ENCODE data around the gene CARNS1. TPM values are rescaled to one million over a fixed set of nuclear protein-coding genes. Genes with fewer than 3 reads are reported as not detected.
A peak's percentile ranks its signal among the peaks of the same experiment; 100 is the strongest.

Gene CARNS1
- total and polyA plus RNA-seq, 9 of the 15 experiments (the other 6 are each of a cell fraction or from before 2014, with no cell fraction given), result 0.01 to 0.18 (median 0.06) TPM; not detected in 3

DNA sequence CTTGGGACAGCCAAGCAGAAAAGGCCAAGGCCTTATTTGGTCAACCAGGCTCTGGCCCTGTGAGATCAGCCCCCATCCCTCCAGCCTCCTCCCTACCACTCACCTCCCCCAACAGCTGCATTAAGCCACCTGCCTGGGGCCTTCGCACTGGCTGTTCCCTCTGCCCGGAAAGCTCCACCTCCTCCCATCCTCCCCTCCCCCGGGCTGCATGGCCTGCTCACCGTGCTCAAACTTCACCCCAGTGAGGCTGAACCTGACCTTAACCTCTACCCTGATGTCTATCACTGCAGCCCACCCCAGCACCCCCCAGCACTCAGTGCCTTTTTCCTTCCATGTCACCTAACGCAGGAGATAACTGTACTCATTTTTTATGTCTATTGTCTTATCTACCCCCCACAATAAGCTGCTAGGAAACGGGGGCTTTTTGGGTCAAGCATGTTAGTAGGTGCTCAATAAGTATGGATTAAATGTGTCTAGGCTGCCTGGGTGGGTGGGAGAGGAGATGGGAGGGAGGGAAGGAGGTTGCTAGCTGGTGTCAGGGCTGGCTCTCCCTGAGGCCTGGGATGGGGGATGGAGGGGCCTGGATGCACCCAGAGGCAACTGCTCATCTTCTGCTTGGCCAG is 21.1 kb downstream of the CARNS1 start (continued):
- TF ChIP-seq CBX2 (IDR thresholded peaks at IDR 0.05; ENCODE audit: insufficient read depth, low read length, poor library complexity, severe bottlenecking), result no peak
- no peak for TF ChIP-seq CCNT2 (IDR thresholded peaks at IDR 0.05; ENCODE audit: borderline replicate concordance, extremely low read depth, insufficient read length, low read depth, low read length)
- TF ChIP-seq ZBED1 (IDR thresholded peaks at IDR 0.05), result no peak; the same call in 1 of the 2 replicates
- TF ChIP-seq POLR2B (IDR thresholded peaks at IDR 0.05; ENCODE audit: low read depth, partially characterized antibody), result peak; percentile 46
- TF ChIP-seq CTBP1 (IDR thresholded peaks at IDR 0.05; ENCODE audit: borderline replicate concordance), result peak; percentile 50
- TF ChIP-seq NCOA1 (IDR thresholded peaks at IDR 0.05; ENCODE audit: low read depth), result no peak; the same call in 1 of the 2 replicates
- TF ChIP-seq, protein P1, sequence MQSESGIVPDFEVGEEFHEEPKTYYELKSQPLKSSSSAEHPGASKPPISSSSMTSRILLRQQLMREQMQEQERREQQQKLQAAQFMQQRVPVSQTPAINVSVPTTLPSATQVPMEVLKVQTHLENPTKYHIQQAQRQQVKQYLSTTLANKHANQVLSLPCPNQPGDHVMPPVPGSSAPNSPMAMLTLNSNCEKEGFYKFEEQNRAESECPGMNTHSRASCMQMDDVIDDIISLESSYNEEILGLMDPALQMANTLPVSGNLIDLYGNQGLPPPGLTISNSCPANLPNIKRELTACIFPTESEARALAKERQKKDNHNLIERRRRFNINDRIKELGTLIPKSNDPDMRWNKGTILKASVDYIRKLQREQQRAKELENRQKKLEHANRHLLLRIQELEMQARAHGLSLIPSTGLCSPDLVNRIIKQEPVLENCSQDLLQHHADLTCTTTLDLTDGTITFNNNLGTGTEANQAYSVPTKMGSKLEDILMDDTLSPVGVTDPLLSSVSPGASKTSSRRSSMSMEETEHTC (IDR thresholded peaks at IDR 0.05), result no peak
- TF ChIP-seq EGR1 (conservative IDR thresholded peaks at IDR 0.05), result peak; percentile 16; the same call in 1 of the 2 replicates
- no peak for TF ChIP-seq FOXA3 (CRISPR knock-in tag; conservative IDR thresholded peaks at IDR 0.05 in 1 of 2, IDR thresholded peaks at IDR 0.05 in 1 of 2)
- TF ChIP-seq SNRNP70 (optimal IDR thresholded peaks at IDR 0.05; ENCODE audit: low read depth, low read length), result no peak
- no peak for TF ChIP-seq NUFIP1 (IDR thresholded peaks at IDR 0.05; ENCODE audit: partially characterized antibody)
- TF ChIP-seq HCFC1 (IDR thresholded peaks at IDR 0.05; ENCODE audit: low read depth, low read length), result no peak
- TF ChIP-seq HDAC8 (tag; IDR thresholded peaks at IDR 0.05), result no peak
- TF ChIP-seq MIER1 (IDR thresholded peaks at IDR 0.05; ENCODE audit: low read depth), result 0 out of 2 replicates have a peak, but pooled peaks have one; percentile 51
- TF ChIP-seq SREBF1 (IDR thresholded peaks at IDR 0.05; ENCODE audit: borderline replicate concordance, low read depth, low read length), result no peak
- TF ChIP-seq, protein P2, sequence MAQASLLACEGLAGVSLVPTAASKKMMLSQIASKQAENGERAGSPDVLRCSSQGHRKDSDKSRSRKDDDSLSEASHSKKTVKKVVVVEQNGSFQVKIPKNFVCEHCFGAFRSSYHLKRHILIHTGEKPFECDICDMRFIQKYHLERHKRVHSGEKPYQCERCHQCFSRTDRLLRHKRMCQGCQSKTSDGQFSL (CRISPR knock-in tag; IDR thresholded peaks at IDR 0.05), result peak; percentile 72
- TF ChIP-seq, protein P2 (tag; IDR thresholded peaks at IDR 0.05), result no peak
- peak; percentile 49; the same call in 1 of the 2 replicates for TF ChIP-seq SMARCE1 (IDR thresholded peaks at IDR 0.05)
- TF ChIP-seq, protein P3, sequence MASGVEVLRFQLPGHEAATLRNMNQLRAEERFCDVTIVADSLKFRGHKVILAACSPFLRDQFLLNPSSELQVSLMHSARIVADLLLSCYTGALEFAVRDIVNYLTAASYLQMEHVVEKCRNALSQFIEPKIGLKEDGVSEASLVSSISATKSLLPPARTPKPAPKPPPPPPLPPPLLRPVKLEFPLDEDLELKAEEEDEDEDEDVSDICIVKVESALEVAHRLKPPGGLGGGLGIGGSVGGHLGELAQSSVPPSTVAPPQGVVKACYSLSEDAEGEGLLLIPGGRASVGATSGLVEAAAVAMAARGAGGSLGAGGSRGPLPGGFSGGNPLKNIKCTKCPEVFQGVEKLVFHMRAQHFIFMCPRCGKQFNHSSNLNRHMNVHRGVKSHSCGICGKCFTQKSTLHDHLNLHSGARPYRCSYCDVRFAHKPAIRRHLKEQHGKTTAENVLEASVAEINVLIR (CRISPR knock-in tag; IDR thresholded peaks at IDR 0.05), result no peak
- TF ChIP-seq ZNF584 (CRISPR knock-in tag; IDR thresholded peaks at IDR 0.05; ENCODE audit: low read depth), result no peak
- TF ChIP-seq, protein P4, sequence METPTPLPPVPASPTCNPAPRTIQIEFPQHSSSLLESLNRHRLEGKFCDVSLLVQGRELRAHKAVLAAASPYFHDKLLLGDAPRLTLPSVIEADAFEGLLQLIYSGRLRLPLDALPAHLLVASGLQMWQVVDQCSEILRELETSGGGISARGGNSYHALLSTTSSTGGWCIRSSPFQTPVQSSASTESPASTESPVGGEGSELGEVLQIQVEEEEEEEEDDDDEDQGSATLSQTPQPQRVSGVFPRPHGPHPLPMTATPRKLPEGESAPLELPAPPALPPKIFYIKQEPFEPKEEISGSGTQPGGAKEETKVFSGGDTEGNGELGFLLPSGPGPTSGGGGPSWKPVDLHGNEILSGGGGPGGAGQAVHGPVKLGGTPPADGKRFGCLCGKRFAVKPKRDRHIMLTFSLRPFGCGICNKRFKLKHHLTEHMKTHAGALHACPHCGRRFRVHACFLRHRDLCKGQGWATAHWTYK (CRISPR knock-in tag; IDR thresholded peaks at IDR 0.05), result no peak
- peak; percentile 32 for TF ChIP-seq NEUROD1 (IDR thresholded peaks at IDR 0.05; ENCODE audit: borderline replicate concordance, low read depth, low read length, partially characterized antibody)
- TF ChIP-seq, protein P5, sequence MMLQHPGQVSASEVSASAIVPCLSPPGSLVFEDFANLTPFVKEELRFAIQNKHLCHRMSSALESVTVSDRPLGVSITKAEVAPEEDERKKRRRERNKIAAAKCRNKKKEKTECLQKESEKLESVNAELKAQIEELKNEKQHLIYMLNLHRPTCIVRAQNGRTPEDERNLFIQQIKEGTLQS (IDR thresholded peaks at IDR 0.05), result no peak
- TF ChIP-seq, protein P5 (CRISPR knock-in tag; conservative IDR thresholded peaks at IDR 0.05), result no peak

All from K562 (cell line).